Measurements from ENCODE around the gene INPP5A.
A peak's percentile ranks its signal among the peaks of the same experiment; 100 is the strongest.
"Not testable (repeated sequence)": the region's sequence is repeated elsewhere in the genome, so short reads cannot be mapped to it uniquely, and the experiment has no call there.

The INPP5A gene

DNA sequence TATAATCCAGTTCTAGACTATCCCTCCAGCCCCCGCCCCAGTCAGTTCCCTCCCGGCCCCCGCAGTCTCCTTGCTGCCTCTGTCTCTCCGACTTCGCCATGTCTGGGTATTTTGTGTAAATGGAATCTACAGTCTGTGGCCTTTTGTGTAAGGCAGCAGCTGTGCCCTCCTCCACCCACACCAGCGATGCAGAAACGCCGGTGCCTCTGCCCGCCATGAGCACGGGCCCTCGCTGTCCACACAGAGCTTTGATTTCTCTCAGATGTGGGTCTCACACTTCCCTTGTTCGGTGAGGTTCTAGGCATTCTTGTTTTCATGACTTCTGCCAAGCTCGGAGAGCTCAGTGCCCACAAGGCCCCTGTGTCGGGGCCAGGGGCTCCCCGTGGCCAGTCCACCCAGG is 210.5 kb downstream of the INPP5A start:
- no peak for DNase-seq

DNA sequence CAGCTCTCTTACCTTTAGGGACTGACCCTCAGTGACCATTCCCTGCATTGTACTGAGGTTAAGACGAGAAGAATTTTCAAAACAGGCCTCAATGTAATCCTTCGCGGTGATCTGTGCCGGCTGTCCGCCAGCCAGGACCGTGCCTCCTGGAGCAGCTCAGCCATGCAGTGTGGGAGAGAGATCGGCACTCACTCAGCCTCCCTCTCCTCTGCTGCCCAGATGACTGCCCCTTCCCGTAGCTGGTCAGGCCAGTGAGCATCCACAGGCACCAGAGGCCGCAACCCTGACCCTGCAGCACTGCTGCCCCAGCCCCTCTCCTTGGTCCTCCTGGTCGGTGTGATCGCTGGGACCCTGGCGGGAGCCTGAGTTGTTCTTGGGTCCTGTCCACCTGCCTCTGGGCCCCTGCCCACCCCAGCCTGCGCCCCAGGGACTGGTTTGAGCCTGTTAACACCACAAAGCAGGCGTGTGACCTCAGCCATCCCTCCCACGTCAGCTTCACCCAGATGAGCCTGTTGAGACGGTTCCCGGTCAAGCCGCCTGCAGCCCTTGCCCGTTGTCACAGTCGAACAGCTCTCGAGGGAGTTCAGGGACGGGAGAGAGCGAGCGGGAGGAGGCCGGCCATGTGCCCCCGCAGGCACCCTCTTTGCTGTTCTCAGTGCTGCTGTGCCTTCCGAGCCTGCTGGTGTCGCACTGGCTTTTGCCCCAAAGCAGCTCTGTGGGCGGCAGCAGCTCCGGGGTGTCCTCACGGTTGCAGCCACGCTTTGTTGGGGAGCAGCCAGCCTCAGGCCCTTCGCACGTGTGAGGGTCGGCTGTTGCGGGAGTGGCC is 211.2 kb downstream of the INPP5A start:
- no peak for DNase-seq

DNA sequence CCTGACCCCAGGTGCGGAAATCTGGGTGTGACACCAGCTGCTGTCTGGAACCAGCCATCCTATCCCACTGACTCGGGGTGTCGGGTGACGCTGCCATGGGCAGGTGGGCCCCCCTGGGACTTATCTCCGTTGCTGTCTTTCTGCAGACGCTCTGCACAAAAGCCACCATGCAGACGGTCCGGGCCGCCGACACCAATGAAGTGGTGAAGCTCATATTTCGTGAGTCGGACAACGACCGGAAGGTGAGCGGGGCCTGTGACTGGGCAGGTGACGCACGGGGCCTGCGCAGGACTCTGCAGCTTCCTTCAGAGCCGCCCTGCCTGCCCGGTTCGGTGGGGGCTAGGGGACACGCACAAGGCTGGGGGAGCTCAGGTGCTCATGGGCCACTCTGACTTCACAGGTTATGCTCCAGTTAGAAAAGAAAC is 211.8 kb downstream of the INPP5A start:
- no peak for DNase-seq

DNA sequence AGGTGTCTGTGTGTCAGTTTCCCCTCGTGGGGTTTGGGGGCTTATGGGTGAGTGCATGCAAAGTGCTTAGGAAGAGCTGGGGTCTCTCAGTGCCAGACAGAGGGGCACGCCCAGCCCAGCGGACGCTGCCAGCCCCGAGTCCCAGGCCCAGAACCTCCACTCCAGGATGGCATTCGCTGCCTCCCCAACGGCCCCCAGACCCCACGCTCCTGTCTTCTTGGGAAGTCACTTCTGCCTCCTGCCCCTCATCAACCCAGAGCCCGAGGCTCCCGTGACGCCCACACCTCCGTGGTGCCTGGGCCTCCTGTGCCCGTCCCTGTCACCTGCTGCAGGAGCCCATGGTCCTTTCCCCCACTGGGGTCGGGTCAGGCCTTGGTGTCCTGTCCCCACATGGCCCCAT is 213.3 kb downstream of the INPP5A start:
- no peak for DNase-seq

DNA sequence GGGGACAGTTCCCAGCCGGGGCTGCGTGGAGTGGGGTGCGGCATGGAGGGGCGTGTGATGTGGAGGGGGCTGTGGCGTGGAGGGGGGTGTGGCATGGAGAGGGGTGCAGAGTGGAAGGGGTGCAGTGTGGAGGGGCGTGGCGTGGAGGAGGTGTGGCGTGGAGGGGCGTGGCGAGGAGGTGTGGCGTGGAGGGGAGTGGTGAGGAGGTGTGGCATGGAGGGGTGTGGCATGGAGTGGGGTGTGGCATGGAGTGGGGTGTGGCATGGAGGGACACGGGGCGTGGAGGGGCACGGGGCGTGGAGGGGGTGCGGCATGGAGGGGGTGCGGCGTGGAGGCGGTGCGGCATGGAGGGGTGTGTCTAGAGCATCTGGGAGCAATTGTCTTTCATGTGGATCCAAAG is 214.8 kb downstream of the INPP5A start:
- no peak for DNase-seq

DNA sequence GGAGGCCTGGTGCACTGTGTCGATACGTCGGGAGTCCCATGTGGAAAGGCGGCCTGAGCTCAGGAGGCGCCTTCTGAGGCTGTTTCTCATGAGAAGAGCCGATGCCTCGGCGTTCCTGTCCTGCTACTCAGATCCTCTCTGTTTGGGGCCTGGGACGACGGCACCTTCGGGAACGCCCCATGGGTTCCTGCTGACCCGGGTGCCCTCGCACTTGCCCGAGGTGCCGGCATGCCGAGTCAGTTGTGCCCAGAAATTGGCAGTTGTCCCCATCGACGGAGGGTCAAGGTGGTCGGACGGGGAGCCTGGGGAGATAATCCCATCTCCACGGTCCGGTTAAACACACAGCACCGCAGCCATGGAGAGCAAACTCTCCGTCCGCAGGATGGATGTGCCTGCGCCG is 215.4 kb downstream of the INPP5A start:
- no peak for DNase-seq

DNA sequence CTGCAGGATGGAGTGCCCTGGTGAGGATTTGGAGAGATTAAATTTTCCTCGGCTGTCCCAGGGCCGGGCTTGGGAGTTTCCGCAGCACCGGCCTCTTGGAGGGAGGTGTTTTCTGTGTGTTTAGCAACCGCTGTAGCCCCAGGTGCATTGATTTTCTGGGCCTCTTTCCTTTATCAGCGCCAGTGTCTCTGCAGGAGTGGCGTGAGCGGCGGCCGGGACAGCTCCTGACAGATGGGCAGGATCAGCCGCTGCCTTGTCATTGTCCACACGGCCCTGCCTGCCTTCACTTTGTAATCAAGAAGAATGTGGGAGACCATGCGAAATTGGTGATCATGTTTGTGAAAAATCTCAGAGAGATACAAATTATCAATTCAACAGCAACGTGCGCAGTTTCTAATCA is 216.0 kb downstream of the INPP5A start:
- DNase-seq, result no peak

DNA sequence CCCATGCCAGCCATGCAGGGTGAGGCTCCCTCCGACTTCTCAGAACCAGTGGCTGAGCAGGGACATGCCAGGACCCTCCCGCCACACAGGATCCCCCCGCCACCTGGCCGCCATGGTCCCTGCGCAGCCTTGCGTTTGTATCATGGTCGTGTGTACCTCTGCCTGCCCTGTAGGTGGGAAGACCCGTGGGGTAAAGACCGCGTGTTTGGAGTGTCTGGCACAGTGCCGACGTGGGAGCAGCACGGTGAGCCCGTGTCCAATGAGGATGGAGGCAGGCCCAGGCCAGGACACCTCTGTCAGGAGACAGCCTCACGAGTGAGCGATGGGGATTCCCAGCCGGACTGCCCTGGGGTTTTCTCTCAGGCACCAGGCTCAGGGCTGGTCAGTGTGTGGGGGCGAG is 216.5 kb downstream of the INPP5A start:
- DNase-seq, result no peak

DNA sequence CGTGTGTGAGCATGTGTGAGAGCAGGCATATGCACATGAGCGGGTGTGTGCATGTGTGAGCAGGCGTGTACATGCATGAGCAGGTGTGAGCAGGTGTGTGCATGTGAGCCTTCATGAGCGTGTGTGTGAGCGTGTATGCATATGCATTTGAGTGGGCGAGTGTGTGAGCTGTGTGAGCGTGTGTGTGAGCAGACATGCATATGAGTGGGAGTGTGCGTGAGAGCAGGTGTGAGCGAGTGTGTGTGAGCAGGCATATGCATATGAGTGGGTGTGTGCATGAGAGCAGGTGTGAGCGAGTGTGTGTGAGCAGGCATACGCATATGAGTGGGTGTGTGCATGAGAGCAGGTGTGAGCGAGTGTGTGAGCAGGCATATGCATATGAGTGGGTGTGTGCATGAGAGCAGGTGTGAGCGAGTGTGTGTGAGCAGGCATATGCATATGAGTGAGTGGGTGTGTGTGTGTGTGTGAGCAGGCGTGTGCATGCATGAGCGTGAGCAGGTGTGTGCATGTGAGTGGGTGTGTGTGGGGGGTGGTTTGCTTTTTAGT is 217.7 kb downstream of the INPP5A start:
- no peak for DNase-seq

DNA sequence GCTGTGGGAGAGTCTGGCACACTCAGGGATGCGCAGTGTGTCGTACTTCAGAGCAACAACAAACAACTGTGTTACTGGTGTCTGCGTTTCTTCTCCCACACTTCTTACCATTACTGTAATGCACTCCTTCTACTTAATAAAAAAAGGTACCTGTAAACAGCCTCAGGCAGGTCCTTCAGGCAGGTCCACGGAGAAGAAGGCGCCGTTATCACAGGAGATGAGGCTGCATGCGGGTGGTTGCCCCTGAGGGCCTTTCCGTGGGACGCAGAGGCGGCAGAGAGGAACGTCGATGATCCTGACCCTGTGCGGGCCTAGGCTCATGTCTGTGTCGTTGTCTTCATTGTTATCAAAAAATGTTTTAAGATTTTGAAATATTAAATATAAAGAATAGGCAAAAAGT is 219.0 kb downstream of the INPP5A start:
- DNase-seq, result no peak

DNA sequence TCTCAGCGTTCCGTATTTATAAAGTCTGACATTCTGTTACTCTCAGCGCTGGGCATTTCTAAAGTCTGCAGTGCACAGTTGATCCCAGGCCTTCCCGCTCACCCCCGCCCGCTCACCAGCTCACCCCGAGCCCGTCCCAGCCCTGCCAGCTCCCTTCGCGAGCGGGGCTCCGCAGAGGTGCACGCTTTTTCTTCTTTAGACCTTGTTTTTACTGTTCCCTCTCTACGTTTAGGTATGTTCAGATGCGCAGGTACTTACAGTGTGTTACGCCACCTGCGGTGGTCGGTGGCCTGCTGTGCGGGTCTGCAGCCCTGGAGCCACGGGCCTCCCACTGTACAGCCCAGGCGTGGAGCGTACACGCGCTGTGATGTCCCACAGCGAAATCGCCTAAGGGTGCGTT is 219.6 kb downstream of the INPP5A start:
- DNase-seq, result no peak

DNA sequence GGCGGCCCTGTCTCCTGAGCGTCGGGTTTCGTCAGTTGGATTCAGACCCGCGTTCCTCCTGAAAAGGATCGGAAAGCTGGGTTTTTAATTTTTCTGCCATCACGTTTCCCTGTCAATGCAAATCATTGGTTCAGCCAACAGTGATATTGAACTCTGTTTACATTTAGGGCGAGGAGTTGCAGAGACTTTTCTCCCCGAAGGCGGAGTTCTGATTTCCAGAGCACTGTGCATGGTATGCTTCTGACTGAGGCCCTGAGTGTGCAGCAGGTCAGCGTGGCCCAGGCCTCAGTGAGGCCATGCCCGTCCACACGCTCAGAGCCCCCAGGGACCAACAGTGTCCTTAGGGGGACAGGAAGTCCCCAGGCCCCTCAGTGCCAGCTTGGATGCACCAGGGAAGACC is 221.3 kb downstream of the INPP5A start:
- DNase-seq, result no peak

DNA sequence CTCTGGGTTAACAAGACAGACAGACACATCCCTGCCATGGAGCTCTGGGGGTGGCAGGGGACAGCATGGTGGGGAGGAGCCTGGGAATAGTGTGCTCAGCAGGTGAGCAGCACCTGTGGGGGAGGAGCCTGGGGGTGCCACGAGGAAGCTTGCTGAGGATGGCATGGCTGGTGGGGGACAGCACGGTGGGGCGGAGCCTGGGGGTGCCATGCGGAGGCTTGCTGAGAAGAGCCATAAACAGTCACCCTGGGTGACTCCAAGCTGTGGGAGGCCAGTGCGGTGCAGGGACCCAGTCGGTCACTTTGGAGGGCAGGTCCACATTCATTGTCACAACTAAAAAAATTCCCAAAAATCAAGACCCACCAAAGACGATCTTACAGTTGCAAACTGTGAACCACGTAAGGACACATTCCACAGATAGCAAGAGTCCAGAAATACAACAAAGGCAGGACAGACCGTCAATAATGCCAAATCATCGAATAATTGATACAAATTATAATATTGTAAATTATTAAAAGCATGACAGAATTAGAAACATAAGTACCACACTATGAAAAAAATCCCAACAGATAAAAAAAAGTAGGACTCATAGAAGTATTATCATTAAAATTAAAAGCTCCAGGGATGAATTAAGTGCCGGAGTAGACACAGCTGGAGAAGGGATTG is 223.9 kb downstream of the INPP5A start:
- DNase-seq, result no peak

DNA sequence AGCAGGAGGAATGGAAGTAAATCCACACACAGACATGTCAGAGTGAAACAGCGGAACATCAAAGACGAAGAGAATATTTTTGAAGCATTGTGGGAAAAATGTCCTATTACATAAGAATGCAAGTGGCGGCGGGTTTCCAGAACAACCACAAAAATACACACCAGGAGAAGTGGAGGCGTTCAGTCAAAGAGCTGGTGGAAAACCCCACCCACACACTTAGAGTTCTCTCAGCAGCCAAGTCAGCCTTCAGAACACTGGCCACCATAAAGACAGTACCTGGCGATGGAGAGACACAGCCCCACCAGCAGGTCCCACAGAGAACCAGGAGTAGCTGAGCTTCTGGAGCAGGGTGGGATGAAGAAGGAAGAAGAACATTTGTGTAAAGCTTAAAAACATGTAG is 224.7 kb downstream of the INPP5A start:
- DNase-seq, result peak in 3 of 4 experiments; percentile 18 to 54 (median 33)

DNA sequence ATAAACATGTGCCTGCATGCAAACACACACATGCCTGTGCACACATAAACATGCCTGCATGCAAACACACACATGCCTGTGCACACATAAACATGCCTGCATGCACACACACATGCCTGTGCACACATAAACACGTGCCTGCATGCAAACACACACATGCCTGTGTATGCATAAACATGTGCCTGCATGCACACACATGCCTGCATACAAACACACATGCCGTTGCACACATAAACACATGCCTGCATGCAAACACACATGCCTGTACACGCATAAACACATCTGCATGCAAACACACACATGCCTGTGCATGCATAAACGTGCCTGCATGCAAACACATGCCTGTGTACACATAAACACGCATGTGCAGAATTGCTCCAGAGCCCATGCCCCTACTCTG is 226.0 kb downstream of the INPP5A start:
- no peak for DNase-seq

DNA sequence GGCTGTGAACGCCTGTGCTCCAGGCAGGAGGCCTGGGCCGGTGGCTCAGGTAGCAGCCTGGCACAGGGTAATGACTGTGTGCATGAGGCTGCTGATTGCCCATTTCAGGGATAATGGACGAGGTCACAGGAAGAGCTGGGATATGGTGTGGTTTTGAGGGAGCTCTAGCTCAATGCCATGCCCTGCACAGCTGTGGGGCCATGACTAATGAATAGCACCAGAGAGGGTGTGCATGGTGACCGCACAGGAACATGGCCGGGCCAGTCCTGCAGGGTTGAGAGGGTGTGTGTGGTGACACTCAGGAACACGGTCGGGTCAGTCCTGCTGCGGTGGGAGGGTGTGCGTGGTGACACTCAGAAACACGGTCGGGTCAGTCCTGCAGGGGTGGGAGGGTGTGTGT is 226.5 kb downstream of the INPP5A start:
- no peak for DNase-seq

DNA sequence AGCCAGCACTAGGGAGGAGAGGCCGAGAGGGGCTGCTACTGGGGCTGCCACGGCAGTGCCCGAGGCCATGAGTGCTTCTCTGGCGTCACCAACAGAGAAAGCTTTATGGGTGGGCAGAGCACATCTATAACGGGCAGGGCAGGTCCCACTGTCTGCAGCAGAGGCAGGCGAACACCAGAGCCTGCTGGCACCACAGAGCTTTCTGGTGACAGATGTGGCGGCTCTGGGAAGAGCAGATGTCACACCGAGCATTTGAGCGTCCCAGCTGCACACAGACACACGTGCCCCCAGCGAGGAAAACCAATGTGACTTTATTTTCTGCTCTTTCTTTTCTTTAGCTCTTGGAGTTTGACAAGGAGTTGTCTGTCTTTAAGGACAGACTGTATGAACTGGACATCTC is 227.8 kb downstream of the INPP5A start:
- no peak for DNase-seq

DNA sequence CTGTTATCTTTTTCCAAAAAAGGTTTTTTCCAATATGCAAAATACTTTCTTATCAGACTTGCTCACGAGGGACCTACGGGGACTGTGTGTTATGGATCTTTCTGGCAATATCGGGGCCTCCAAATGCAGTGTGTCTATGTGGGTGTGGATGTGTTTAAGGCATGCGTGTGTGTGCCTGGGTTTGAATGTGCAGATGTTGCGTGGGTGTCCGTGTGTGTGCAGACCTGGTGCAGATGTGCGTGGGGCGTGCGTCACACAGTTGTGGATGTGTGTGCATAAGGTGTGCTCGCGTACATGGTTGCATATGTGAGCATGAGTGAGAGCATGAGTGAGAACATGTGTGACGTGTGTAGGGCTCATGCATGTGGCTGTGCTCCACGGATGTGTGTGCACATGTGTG is 228.7 kb downstream of the INPP5A start:
- DNase-seq, result no peak

DNA sequence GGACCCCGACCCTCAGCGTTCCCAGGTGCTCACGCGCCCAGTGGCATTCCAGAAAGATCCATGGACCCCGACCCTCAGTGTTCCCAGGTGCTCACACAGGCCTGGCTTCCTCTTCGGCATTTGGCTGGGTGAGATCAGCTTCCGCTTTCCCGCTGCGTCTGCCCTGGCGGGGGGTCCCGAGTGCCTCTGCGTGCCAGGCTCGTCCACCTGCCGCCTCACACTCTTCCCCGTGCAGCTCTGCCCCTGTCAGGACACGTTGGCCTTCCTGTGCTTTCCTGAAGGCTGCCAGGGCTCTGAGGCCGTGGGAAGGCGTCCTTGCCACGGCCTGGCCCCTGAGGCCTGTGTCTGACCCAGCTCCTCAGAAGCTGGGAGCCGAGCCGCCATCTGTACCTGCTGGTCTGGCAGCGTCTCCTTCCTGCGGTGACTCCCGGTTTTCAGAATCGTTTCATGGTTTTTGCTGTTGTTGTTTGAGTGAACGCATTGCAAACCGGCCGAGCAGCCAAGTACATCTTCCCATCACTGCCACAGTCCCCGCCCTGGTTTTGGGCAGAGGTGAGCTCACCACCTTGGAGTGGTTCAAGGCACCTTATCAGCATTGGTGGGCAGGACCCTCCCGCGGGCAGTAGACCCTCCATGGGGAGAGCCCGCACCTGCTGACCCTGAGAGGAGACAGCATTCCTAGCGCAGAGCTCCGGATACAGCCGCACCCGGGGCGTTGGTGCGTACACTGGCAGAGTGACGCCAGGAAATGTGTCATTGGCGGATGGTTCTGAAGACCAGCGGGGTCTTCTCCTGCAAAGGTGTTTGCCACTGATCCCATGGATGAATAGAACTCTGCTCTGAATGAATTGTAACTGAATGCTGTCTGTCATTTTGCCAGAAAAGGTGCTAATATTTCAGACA is 231.0 kb downstream of the INPP5A start:
- DNase-seq, result no peak

DNA sequence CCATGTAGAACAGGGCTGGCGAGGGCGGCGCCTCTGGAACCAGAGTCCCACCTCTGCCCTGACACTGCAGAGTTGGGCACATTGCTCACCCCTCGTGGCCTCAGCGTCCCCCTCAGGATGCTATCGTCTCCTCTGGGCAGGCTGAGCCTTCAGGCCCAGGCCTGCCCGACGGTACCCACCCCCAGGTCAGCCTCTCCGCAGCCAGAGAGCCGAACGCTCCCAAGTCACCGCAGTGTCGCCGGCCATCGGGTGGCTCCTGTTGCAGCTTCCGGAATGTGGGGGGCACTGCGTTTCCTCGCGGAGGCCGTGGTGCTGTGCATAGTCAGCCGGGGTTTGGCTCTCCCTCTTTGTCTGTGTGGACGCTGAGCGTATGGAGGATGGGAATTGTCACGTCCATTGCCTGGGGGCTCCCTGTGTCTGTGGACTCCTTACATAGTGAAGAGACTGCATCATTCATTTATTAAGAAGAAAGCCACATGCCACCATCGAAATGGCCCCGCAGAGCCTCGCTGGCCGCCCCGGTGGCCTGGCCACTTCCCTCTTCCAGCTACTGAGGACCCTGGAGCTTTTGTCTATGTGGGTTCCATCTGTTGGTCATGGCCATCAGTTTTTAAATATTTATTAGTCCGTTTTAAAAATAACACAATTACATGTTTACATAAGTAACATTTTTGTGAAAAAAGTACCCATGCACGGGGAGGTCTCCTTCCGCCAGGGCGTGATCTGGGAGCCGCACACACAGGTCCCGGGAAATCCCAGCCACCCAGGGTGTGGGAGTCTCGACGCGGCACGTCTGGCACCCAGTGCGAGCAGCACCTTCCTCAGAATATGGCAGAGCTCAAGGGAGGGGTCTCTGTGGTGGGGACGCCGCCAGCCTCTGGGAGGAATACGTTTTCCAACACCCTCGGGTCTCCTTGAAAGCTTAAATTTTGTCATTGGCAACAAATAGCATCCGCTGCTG is 232.8 kb downstream of the INPP5A start:
- DNase-seq, result no peak

DNA sequence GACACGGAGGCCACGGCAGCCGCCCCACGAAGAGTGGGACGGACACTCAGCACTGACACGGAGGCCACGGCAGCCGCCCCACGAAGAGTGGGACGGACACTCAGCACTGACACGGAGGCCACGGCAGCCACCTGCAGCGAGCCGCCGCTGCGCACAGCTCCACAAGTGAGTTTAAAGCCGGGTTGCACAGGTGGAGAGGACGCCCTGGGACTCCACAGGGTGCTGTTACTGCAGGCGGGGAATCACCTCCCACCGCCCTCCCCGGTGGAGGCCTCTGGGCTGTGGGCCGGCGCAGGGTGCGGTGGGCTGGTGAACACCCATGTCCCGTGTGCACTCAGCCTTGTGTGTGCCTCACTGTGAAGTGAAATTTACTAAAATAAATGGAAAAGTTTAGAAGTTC is 235.2 kb downstream of the INPP5A start:
- not testable (repeated sequence) for DNase-seq

Data from suppressor macrophage (primary cell).